ENCODE measurements around the gene EPN3. TPM values are rescaled to one million over a fixed set of nuclear protein-coding genes. Genes with fewer than 3 reads are reported as not detected.

Gene EPN3
- polyA plus RNA-seq, 1 donor (not counting 4 experiments of a cell fraction or from before 2014, with no cell fraction given): 66.7 TPM

DNA sequence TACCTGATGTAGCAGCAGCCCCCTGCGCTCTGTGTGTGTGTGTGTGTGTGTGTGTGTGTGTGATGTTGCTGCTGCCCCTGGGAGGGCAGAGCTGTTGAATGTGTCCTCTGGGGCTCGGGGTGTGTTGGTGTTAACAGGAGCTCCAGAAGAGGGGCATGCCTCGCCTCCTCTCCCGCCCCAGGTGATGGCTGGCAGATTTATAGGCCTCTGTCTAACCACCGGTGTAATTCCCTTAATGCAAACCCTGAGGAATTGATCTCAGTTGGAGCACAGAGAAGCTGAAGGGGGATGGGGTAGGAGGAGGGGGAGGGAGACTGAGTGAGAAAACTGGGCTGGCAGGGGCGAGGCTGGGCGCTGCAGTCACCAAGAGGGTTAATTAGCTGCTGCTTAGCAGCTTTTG, 38.0 kb downstream of the EPN3 start:
- H3K9ac ChIP-seq (ENCODE audit: control insufficient read depth, extremely low read depth, insufficient read depth, low read length): no peak overlapping the region
- no peaks in the 10 kb centered on the region for H3K36me3 ChIP-seq (ENCODE audit: control insufficient read depth in 2 of 2, extremely low read depth in 1 of 2, insufficient read depth in 2 of 2, low read length in 2 of 2)
- no peaks in the 10 kb centered on the region for H3K9me1 ChIP-seq (ENCODE audit: control insufficient read depth, extremely low read depth, insufficient read depth, low read length)
- FAIRE-seq (no peak), DNase-seq (ENCODE audit: low read depth, low spot score) (no peak)
- no peaks in the 10 kb centered on the region for H3K9me3 ChIP-seq (ENCODE audit: control insufficient read depth, low read depth, low read length)
- TF ChIP-seq, protein P1, sequence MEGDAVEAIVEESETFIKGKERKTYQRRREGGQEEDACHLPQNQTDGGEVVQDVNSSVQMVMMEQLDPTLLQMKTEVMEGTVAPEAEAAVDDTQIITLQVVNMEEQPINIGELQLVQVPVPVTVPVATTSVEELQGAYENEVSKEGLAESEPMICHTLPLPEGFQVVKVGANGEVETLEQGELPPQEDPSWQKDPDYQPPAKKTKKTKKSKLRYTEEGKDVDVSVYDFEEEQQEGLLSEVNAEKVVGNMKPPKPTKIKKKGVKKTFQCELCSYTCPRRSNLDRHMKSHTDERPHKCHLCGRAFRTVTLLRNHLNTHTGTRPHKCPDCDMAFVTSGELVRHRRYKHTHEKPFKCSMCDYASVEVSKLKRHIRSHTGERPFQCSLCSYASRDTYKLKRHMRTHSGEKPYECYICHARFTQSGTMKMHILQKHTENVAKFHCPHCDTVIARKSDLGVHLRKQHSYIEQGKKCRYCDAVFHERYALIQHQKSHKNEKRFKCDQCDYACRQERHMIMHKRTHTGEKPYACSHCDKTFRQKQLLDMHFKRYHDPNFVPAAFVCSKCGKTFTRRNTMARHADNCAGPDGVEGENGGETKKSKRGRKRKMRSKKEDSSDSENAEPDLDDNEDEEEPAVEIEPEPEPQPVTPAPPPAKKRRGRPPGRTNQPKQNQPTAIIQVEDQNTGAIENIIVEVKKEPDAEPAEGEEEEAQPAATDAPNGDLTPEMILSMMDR (optimal IDR thresholded peaks at IDR 0.05 in 1 of 3, IDR thresholded peaks at IDR 0.05 in 1 of 3, conservative IDR thresholded peaks at IDR 0.05 in 1 of 3; ENCODE audit: extremely low read depth in 1 of 3, insufficient read depth in 2 of 3, low read length in 3 of 3): no peak
- TF ChIP-seq EZH2 (IDR thresholded peaks at IDR 0.05; ENCODE audit: low read length): no peak
- H3K27me3 ChIP-seq (ENCODE audit: control insufficient read depth, extremely low read depth, insufficient read depth, low read length): peaks cover 15% of the 10 kb centered on the region
- H3K4me2 ChIP-seq (ENCODE audit: control insufficient read depth, extremely low read depth, insufficient read depth, low read depth, low read length): no peak overlapping the region
- no peak overlapping the region for H3K4me3 ChIP-seq (ENCODE audit: control insufficient read depth in 2 of 3, extremely low read depth in 1 of 3, insufficient read depth in 2 of 3, low read depth in 1 of 3, low read length in 3 of 3)
- H3K4me1 ChIP-seq (ENCODE audit: control insufficient read depth, extremely low read depth, insufficient read depth, low read length): no peaks in the 10 kb centered on the region
- no peaks in the 10 kb centered on the region for H4K20me1 ChIP-seq (ENCODE audit: control insufficient read depth, extremely low read depth, insufficient read depth, low read length)
- H2AFZ ChIP-seq (ENCODE audit: control insufficient read depth, low read length): no peak overlapping the region
- H3K27ac ChIP-seq (ENCODE audit: control insufficient read depth, insufficient read depth, low read length): no peak overlapping the region
- dilution Hi-C loops (cut with MboI; ENCODE audit: extremely low pct_ligation_motif_present, low sequenced_read_pairs): no loop called here
- H3K79me2 ChIP-seq (ENCODE audit: control insufficient read depth, insufficient read depth, low read length): no peaks in the 10 kb centered on the region

DNA sequence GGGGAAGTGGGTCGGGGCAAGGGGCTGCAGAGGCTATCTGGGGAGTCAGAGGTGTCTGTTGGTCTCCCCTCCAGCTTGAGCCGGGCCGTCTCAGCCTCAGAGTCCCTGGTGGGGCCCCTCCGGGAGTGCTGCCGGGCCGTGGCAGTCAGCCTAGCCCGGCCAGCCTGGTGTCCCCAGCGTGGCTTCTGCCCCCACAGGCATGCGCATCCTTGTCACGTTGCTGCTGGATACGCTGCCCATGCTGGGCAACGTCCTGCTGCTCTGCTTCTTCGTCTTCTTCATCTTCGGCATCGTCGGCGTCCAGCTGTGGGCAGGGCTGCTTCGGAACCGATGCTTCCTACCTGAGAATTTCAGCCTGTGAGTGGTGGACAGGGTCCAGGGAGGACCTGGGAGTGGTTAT, 39.1 kb downstream of the EPN3 start:
- Histone ChIP-seq H3K27me3 (ENCODE audit: control insufficient read depth, extremely low read depth, insufficient read depth, low read length) (peaks cover 11% of the 10 kb centered on the region), H3K36me3 (ENCODE audit: control insufficient read depth in 2 of 2, extremely low read depth in 1 of 2, insufficient read depth in 2 of 2, low read length in 2 of 2) (no peaks in the 10 kb centered on the region), H3K4me2 (ENCODE audit: control insufficient read depth, extremely low read depth, insufficient read depth, low read depth, low read length) (no peak overlapping the region), H3K9me3 (ENCODE audit: control insufficient read depth, low read depth, low read length) (no peaks in the 10 kb centered on the region), H3K4me1 (ENCODE audit: control insufficient read depth, extremely low read depth, insufficient read depth, low read length) (no peaks in the 10 kb centered on the region), H3K79me2 (ENCODE audit: control insufficient read depth, insufficient read depth, low read length) (no peaks in the 10 kb centered on the region), H2AFZ (ENCODE audit: control insufficient read depth, low read length) (no peak overlapping the region), H4K20me1 (ENCODE audit: control insufficient read depth, extremely low read depth, insufficient read depth, low read length) (no peaks in the 10 kb centered on the region), H3K9ac (ENCODE audit: control insufficient read depth, extremely low read depth, insufficient read depth, low read length) (no peak overlapping the region), H3K4me3 (ENCODE audit: control insufficient read depth in 2 of 3, extremely low read depth in 1 of 3, insufficient read depth in 2 of 3, low read depth in 1 of 3, low read length in 3 of 3) (no peak overlapping the region), H3K27ac (ENCODE audit: control insufficient read depth, insufficient read depth, low read length) (no peak overlapping the region), H3K9me1 (ENCODE audit: control insufficient read depth, extremely low read depth, insufficient read depth, low read length) (no peaks in the 10 kb centered on the region)
- dilution Hi-C loops (cut with MboI; ENCODE audit: extremely low pct_ligation_motif_present, low sequenced_read_pairs): no loop called here
- DNase-seq (ENCODE audit: low read depth, low spot score): no peak
- TF ChIP-seq, protein P1 (optimal IDR thresholded peaks at IDR 0.05 in 1 of 3, IDR thresholded peaks at IDR 0.05 in 1 of 3, conservative IDR thresholded peaks at IDR 0.05 in 1 of 3; ENCODE audit: extremely low read depth in 1 of 3, insufficient read depth in 2 of 3, low read length in 3 of 3): no peak
- no peak for FAIRE-seq

Data from keratinocyte (primary cell).